Endothelial cell of umbilical vein (primary cell): Measurements from ENCODE around the gene PARD3B. TPM values are rescaled to one million over a fixed set of nuclear protein-coding genes. Genes with fewer than 3 reads are reported as not detected.

Experiments used
- BruUV-seq: library from RNA; stranded (reverse); fragments of 400-500 nt; replicated peaks from 2 replicates; lab custom pipeline; 2021; lab: Mats Ljungman, UMichigan
- CTCF ChIA-PET: fragments of 300-600, 350-600 bp; sonication (Branson Sonifier 250); formaldehyde crosslinking; loops from one replicate; lab custom pipeline; 2021; ENCODE audit warnings: antibody characterized with exemption, inconsistent platforms; lab: Charles Lee
- POLR2A ChIA-PET: fragments of 300-600, 350-600 bp; sonication (Branson Sonifier 250); formaldehyde crosslinking; loops from one replicate; lab custom pipeline; 2021; ENCODE audit warnings: antibody characterized with exemption, inconsistent platforms; lab: Charles Lee
- DNase-seq: peaks from one replicate; pipeline ENCODE4 v3.0.0-alpha.2; 2011; ENCODE audit warnings: low read depth, low spot score
- FAIRE-seq: peaks from 2 replicates; lab custom pipeline; 2011; peaks lifted over from hg19 to GRCh38; lab: Jason Lieb, UNC
- H2AFZ ChIP-seq: 2 replicates; pipeline ENCODE4 v1.6.0; 2012; ENCODE audit warnings: low read depth, low read length, control low read depth, inconsistent platforms
- H3K27ac ChIP-seq: 2 replicates; pipeline ENCODE4 v1.5.1; 2011; ENCODE audit warnings: low read depth, mild to moderate bottlenecking, control low read depth, low read length, moderate library complexity; ENCODE audit not compliant: insufficient read depth
- H3K27me3 ChIP-seq, 2 experiments: 2 replicates each; pipeline versions ENCODE4 v1.6.0 to v1.6.1; 2011; ENCODE audit warnings: low read length in 2 of 2, mixed read lengths in 1 of 2; ENCODE audit not compliant: control insufficient read depth in 2 of 2, insufficient read depth in 2 of 2
- H3K36me3 ChIP-seq, 2 experiments: 2 replicates in 1 of 2; 3 replicates in 1 of 2; pipeline ENCODE4 v1.5.1; 2011; ENCODE audit warnings: low read length in 2 of 2, mild to moderate bottlenecking in 1 of 2, moderate library complexity in 1 of 2; ENCODE audit not compliant: control insufficient read depth in 2 of 2, insufficient read depth in 2 of 2; ENCODE audit errors: extremely low read depth in 1 of 2
- H3K4me1 ChIP-seq: 3 replicates; pipeline ENCODE4 v1.5.1; 2011; ENCODE audit warnings: mild to moderate bottlenecking, low read length; ENCODE audit not compliant: control insufficient read depth, insufficient read depth; ENCODE audit errors: extremely low read depth
- H3K4me2 ChIP-seq: 2 replicates; pipeline ENCODE4 v1.6.1; 2011; ENCODE audit warnings: low read length, control low read depth, mixed read lengths; ENCODE audit not compliant: insufficient read depth
- H3K4me3 ChIP-seq, 3 experiments: fragments of 200-600 bp in 1 of 3; sonication (generic), shearing (Covaris generic) in 1 of 3; replicated peaks in 1 of 3; 2 replicates each; pipeline ENCODE4 v1.5.1; 2011 to 2016; ENCODE audit warnings: control low read depth in 3 of 3, low read length in 3 of 3, mild to moderate bottlenecking in 2 of 3, inconsistent platforms in 1 of 3, low read depth in 1 of 3, moderate library complexity in 1 of 3; ENCODE audit not compliant: insufficient read depth in 1 of 3
- H3K79me2 ChIP-seq: 2 replicates; pipeline ENCODE4 v1.6.0; 2012; ENCODE audit warnings: low read length, inconsistent platforms; ENCODE audit not compliant: control insufficient read depth, insufficient read depth
- H3K9ac ChIP-seq: replicated peaks from 2 replicates; pipeline ENCODE3; 2011; ENCODE audit warnings: low read length, control low read depth; ENCODE audit not compliant: insufficient read depth; ENCODE audit errors: extremely low read depth
- H3K9me1 ChIP-seq: replicated peaks from 3 replicates; pipeline ENCODE4 v1.6.0; 2011; ENCODE audit warnings: mild to moderate bottlenecking, low read length; ENCODE audit not compliant: control insufficient read depth, insufficient read depth; ENCODE audit errors: extremely low read depth
- H3K9me3 ChIP-seq: replicated peaks from 2 replicates; pipeline ENCODE4 v1.5.1; 2012; ENCODE audit warnings: low read length, inconsistent platforms; ENCODE audit not compliant: control insufficient read depth, insufficient read depth
- H4K20me1 ChIP-seq: replicated peaks from 2 replicates; pipeline ENCODE3; 2011; ENCODE audit warnings: mild to moderate bottlenecking, low read length; ENCODE audit not compliant: control insufficient read depth, insufficient read depth; ENCODE audit errors: extremely low read depth
- CTCF ChIP-seq, 2 donors: IDR thresholded peaks; 1 replicate in 1 of 2; 2 replicates in 1 of 2; pipeline ENCODE4 v1.5.1; 2011; ENCODE audit warnings: low read length in 2 of 2, mild to moderate bottlenecking in 2 of 2, moderate library complexity in 2 of 2, control low read depth in 1 of 2, inconsistent platforms in 1 of 2, low read depth in 1 of 2; ENCODE audit not compliant: insufficient read depth in 1 of 2; ENCODE audit errors: extremely low read depth in 1 of 2
- EZH2 ChIP-seq: IDR thresholded peaks from 2 replicates; pipeline ENCODE4 v1.6.1; 2012; ENCODE audit warnings: borderline replicate concordance, low read depth, mild to moderate bottlenecking, moderate library complexity, low read length, inconsistent platforms; ENCODE audit not compliant: severe bottlenecking
- FOS ChIP-seq: IDR thresholded peaks from 2 replicates; pipeline ENCODE4 v1.6.1; 2011; ENCODE audit warnings: mild to moderate bottlenecking, low read length, moderate library complexity, borderline replicate concordance; ENCODE audit not compliant: insufficient read depth
- GATA2 ChIP-seq: IDR thresholded peaks from 2 replicates; pipeline ENCODE4 v1.7.0; 2011; ENCODE audit warnings: low read depth, mild to moderate bottlenecking, moderate library complexity, mixed read lengths, low read length; ENCODE audit not compliant: insufficient read length, insufficient read depth
- JUN ChIP-seq: IDR thresholded peaks from 2 replicates; pipeline ENCODE4 v1.6.1; 2011; ENCODE audit warnings: borderline replicate concordance, low read depth; ENCODE audit not compliant: insufficient read length, insufficient read depth
- MAX ChIP-seq: IDR thresholded peaks from 2 replicates; pipeline ENCODE4 v1.6.1; 2011; ENCODE audit not compliant: insufficient read depth, insufficient read length
- MYC ChIP-seq: IDR thresholded peaks from one replicate; pipeline ENCODE4 v1.6.1; 2011; ENCODE audit warnings: mild to moderate bottlenecking, low read depth, low read length
- POLR2A ChIP-seq: IDR thresholded peaks from 2 replicates; pipeline ENCODE4 v1.6.1; 2012; ENCODE audit warnings: low read depth, mild to moderate bottlenecking, control low read depth, low read length
- POLR2AphosphoS5 ChIP-seq: IDR thresholded peaks from 2 replicates; pipeline ENCODE4 v1.6.1; 2012; ENCODE audit warnings: low read depth, mild to moderate bottlenecking, control low read depth, low read length, moderate library complexity; ENCODE audit not compliant: insufficient read depth
- dilution Hi-C: fragments of 300-500 bp; cut with MboI; formaldehyde crosslinking; loops from one replicate; pipeline ENCODE4 v1.15.0; 2019; ENCODE audit warnings: low sequenced_read_pairs; ENCODE audit not compliant: extremely low pct_ligation_motif_present
- intact Hi-C: fragments of 100-400 bp; cut with micrococcal nuclease; formaldehyde crosslinking; loops from one replicate; pipeline ENCODE4 v1.10.0; 2022
- polyA plus RNA-seq, 4 experiments: library from polyadenylated mRNA; depleted of rRNA in 3 of 4; stranded (reverse) in 3 of 4; unstranded in 1 of 4; fragments of >200 nt; gene quantifications; 2 replicates each; pipeline versions ENCODE4 v1.2.1 to v1.2.3, GENCODE V29; 2011 to 2012; ENCODE audit warnings: missing spikeins in 1 of 4
- total RNA-seq: library from RNA; stranded (reverse); gene quantifications from 2 replicates; pipeline ENCODE4 v1.2.3, GENCODE V29; 2021

Gene PARD3B
- total and polyA plus RNA-seq, 2 donors (not counting 3 experiments of a cell fraction or from before 2014, with no cell fraction given) = 2.2 to 30.9 TPM

GRCh38 chr2:205580212-205580987 is 1035.1 kb downstream of the PARD3B start:
- intact Hi-C loops = no loop called here
- no peak overlapping the region for H3K4me3 ChIP-seq
- no peaks in the 10 kb centered on the region for H3K27me3 ChIP-seq
- no peaks in the 10 kb centered on the region for H3K4me1 ChIP-seq
- dilution Hi-C loops = no loop called here
- no peak overlapping the region for H3K27ac ChIP-seq
- H4K20me1 ChIP-seq = no peaks in the 10 kb centered on the region
- no peak for TF ChIP-seq CTCF (IDR thresholded peaks at IDR 0.05; ENCODE audit: extremely low read depth in 1 of 2, insufficient read depth in 1 of 2, low read depth in 1 of 2, low read length in 2 of 2)
- no peaks in the 10 kb centered on the region for H3K36me3 ChIP-seq
- no peaks in the 10 kb centered on the region for H3K79me2 ChIP-seq
- H3K9me3 ChIP-seq = no peaks in the 10 kb centered on the region
- no peaks in the 10 kb centered on the region for H3K9me1 ChIP-seq
- H3K4me2 ChIP-seq = no peak overlapping the region
- DNase-seq (no peak), FAIRE-seq (no peak)
- no TSS peak for BruUV-seq
- CTCF ChIA-PET = interaction anchor here (1.3 to 1.6 kb wide), 2 partner anchors 8 to 10 kb away, joined by 3 to 4 read pairs; no protein-coding TSS in a partner anchor
- POLR2A ChIA-PET = no interaction called here
- H3K9ac ChIP-seq = no peak overlapping the region
- no peak overlapping the region for H2AFZ ChIP-seq

GRCh38 chr2:205582366-205582765 is 1037.1 kb downstream of the PARD3B start:
- FAIRE-seq = no peak
- Histone ChIP-seq H3K4me2 (no peak overlapping the region), H3K9me1 (no peaks in the 10 kb centered on the region), H3K79me2 (no peaks in the 10 kb centered on the region), H4K20me1 (no peaks in the 10 kb centered on the region), H3K9me3 (no peaks in the 10 kb centered on the region), H3K9ac (no peak overlapping the region), H3K27me3 (no peaks in the 10 kb centered on the region), H2AFZ (no peak overlapping the region), H3K27ac (no peak overlapping the region), H3K4me3 (no peak overlapping the region), H3K4me1 (no peaks in the 10 kb centered on the region), H3K36me3 (no peaks in the 10 kb centered on the region)
- intact Hi-C loops = no loop called here
- dilution Hi-C loops = no loop called here
- no peak for DNase-seq
- no peak for TF ChIP-seq MAX
- no peak for TF ChIP-seq EZH2
- no peak for TF ChIP-seq FOS
- TF ChIP-seq JUN = no peak
- no peak for TF ChIP-seq GATA2
- no peak for TF ChIP-seq POLR2A
- no peak for TF ChIP-seq MYC
- TF ChIP-seq POLR2AphosphoS5 = no peak
- no peak for TF ChIP-seq CTCF (IDR thresholded peaks at IDR 0.05; ENCODE audit: extremely low read depth in 1 of 2, insufficient read depth in 1 of 2, low read depth in 1 of 2, low read length in 2 of 2)
- CTCF ChIA-PET = interaction anchor here (1.0 kb wide), 1 partner anchor 21 kb away, joined by 3 read pairs; no protein-coding TSS in a partner anchor
- POLR2A ChIA-PET = interaction anchor here (0.7 kb wide), 1 partner anchor 111 kb away, joined by 3 read pairs; no protein-coding TSS in a partner anchor
- no TSS peak for BruUV-seq
